IPS DF 19.7 (cell line): ENCODE results near the gene SIGLEC5.

Experiments
- DNase-seq: peaks from one replicate; pipeline ENCODE4 v3.0.0-alpha.2; 2013; ENCODE audit warnings: low read depth, low spot score

SIGLEC5 gene

DNA sequence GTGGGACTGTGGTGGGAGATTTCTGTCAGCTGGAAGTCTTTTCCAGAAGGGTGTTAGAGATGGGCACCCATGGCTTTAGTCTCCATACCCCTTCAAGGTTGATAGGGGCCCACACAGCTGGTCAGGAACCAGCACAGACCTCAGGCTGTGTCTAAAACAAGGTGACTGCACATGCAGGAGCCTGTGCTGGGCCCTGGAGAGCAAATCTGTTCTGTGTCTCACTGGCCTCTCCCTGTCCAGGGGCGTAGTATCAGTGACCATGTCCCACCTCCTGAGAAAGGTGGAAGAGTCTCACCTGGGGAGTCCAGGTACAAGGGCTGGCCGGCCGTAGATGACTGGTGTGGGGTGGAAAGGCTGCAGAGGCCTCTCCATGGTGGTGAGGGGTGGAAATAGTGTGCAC lies 39.8 kb downstream of the SIGLEC5 start:
- no peak for DNase-seq

DNA sequence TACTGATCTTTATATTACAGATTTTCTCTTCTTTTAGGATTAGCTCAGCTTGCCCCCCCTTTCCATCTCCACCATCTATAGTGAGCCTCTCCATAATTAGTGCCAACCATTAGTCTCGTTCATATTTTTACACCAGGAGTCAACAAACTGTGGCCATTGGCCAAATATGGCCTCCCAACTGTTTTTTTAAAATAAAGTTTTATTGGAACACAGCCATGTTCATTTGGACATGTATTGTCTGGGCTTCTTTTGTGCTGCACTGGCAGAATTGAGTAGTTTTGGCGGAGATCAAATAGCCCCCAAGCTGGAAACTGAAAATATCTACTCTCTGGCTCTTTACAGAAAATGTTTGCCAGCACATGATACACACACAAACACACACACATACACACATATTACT lies 40.7 kb downstream of the SIGLEC5 start:
- DNase-seq, result no peak

DNA sequence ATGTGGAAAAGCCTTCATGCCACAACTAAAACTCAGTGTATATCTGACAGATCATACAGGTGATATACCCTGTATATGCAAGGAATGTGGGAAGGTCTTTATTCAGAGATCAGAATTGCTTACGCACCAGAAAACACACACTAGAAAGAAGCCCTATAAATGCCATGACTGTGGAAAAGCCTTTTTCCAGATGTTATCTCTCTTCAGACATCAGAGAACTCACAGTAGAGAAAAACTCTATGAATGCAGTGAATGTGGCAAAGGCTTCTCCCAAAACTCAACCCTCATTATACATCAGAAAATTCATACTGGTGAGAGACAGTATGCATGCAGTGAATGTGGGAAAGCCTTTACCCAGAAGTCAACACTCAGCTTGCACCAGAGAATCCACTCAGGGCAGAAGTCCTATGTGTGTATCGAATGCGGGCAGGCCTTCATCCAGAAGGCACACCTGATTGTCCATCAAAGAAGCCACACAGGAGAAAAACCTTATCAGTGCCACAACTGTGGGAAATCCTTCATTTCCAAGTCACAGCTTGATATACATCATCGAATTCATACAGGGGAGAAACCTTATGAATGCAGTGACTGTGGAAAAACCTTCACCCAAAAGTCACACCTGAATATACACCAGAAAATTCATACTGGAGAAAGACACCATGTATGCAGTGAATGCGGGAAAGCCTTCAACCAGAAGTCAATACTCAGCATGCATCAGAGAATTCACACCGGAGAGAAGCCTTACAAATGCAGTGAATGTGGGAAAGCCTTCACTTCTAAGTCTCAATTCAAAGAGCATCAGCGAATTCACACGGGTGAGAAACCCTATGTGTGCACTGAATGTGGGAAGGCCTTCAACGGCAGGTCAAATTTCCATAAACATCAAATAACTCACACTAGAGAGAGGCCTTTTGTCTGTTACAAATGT lies 42.7 kb downstream of the SIGLEC5 start:
- DNase-seq, result no peak

DNA sequence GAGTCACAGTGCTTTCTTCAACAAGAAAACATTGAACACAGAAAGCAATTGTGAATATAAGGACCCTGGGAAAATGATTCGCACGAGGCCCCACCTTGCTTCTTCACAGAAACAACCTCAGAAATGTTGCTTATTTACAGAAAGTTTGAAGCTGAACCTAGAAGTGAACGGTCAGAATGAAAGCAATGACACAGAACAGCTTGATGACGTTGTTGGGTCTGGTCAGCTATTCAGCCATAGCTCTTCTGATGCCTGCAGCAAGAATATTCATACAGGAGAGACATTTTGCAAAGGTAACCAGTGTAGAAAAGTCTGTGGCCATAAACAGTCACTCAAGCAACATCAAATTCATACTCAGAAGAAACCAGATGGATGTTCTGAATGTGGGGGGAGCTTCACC lies 43.4 kb downstream of the SIGLEC5 start:
- no peak for DNase-seq

DNA sequence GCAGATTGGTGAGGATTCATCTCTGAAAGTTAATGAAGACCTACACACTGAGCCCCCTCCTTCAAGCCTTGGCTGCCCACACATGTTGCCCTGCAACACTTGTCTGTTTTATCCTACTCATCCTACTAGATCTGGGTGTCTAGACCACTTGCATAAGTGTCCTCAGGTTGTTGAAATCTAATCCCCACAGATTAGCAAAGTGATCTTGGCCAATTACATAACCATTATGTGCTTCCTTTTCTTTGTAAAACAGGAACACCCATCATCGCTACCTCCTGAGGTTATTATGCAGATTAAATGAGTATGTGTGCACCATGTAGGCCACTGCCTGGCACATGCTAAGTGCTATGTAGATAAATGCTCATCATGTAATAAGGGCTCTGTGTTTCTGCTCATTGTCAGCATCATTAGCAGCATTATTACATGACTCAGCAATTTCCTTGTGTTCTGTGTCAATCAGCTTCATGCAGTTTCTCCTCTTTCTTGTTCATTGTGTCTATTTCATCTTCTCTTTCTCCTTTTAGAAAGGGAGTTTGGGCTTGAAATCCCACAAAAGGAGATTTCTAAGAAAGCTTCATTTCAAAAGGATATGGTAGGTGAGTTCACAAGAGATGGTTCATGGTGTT lies 44.0 kb downstream of the SIGLEC5 start:
- no peak for DNase-seq

DNA sequence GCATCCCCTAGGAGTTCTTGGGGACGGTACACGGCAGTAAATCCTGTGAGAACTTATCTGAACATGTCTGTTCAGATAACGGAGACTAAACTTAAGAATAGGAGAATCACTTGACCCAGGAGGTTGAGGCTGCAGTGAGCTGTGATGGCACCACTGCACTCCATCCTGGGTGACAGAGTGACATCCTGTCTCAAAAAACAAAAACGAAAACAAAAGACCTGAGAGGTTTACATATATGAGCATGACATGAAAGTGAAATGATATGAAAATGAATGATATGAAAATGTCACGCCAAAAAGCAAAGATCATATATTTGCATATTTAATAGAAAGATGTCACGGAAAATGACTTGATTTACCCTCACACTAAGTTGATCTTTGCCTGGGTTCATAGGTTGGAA lies 53.4 kb downstream of the SIGLEC5 start:
- no peak for DNase-seq

DNA sequence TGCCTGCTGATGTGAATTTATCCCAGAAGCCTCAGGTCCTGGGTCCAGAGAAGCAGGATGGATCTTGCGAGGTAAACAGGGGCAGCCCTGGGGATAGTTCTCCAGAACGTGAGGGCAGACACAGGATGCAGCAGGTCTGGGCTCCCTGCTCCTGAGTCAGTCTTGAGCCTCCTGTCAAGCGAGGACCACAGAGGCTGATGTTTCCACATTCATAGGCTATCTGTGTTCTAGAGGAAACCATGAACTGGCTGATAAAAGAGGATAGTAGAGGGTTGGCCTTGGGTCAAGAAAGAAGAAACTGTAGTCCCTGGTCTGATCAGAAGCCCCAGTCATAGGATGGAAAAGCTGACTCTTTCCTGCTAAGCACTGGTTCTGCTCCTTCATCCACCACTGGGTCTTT lies 56.9 kb downstream of the SIGLEC5 start:
- DNase-seq, result no peak

DNA sequence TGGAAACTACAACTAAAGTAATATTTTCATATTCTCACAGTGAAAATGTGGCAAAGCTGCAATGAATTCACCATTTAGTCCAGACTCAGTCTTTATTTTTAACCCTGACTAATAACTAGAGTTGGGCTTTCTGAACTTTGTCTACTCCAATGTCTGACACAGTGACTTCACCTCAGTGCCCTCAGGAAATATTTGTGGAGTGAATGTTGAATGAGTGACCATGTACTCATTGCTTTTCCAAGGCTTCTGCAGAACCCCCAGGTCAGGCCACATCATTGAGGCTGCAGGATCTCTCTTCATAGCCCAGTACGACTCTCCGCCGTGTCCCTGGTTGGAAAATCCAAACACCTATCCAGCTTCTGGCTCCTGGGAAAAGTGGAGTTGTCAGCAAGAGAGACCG lies 57.3 kb downstream of the SIGLEC5 start:
- DNase-seq, result no peak

DNA sequence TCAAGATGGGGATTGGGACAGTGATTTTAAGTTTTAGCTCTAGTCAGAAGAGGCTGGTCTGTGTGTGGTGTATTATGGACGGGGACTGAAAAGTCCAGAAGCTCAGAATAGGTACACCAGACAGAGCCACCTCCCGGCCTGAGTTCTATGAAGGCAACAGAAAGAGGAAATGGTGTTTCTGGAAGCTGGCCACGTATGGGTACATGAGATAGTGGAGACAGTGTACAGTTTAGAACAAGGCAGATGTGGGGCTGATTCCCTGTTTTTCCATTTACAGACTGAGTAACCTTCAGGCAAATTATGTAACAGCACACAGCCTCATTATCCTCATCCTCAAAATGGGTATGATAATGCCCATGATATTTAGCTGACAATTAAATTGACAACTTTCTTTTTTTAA lies 57.8 kb downstream of the SIGLEC5 start:
- DNase-seq, result no peak

DNA sequence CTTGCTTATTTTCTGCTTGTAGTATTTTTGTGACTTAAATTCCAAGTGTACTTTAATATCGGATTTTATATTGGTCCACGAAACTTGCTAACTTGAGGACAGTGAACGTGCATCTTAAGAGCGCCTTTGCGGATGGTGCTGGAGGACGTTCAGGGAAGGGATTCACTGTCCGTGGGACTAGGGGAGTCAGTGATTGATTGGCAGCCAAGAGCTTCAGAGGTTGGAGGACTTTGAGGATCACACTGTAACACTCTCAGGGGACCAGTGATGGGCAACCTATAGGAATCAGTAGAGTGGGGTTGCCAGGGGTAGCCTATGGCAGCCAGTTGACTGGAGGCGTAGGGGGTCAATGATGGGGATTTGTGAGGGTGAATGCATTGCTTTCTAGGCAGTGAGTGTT lies 58.6 kb downstream of the SIGLEC5 start:
- no peak for DNase-seq

DNA sequence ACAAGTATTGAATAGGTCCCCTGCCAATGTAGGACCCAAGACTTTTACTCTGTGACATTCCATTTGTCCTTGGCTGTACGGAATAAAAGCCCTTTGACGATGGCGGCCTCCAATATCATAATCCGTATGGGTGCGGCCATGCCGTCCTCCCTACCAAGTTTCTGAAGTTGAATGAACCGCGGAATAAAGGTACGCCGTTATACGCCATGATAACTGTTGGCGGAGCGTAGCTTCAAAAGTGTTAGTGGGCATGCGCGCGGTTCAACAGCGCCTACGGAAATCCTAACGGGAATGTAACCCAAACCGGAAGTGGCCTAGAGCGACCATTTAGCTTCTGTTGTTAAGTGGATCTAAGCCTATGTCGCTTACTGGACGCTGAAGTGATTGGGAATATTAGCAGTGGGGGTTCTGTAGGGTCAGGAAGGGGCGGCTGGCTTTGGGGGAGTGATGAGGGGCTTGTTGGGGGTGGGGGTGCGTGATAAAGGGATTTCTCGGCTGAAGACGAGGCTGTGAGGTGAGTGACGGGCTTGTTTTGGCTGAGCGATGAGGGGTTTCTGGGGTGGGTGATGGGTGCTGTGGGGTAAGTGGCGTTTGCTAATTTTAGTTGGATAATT lies 59.1 kb downstream of the SIGLEC5 start, which contains the start of gene ZNF175:
Gene ZNF175, plus strand, starts transcription at position 322 of the 614 bp plus-strand sequence. CDS start 2,047 bp downstream, outside the sequence.
- DNase-seq, result peak; percentile 94

DNA sequence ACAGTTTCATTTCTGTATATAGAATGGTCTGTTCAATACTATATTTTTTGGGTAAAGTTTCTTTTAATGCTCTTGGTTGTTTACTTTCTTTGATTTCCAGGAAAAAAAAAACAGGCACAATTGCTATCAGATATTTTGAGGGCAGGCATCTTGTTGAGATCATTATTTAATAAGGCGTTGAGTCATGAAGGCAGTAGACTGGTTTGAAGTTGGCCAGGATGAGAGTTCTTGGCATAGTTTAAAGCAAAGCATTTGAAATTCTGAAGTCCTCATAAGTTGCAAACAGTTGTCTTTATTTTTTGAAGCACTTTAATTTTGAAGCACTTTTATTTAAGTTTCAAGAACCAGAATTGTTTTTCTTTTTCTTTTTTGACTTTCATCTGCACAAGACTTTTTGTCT lies 61.7 kb downstream of the SIGLEC5 start:
- DNase-seq, result no peak

DNA sequence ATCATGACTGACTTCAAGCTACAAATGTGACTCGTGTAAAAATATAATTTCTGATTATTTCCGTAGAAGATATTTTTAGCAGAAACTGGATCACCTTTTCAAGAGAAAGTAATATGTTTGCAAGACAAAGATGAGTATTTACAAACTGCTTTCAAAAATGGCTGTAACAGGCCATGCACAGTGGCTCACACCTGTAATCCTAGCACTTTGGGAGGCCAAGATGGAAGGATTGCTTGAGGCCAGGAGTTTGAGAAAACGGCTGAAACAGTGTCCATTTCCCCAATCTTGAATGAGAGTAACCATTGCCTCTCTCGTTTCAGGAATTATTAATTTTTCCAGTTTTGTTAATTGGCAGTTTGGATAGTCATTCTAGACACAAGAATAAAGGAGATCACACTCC lies 62.6 kb downstream of the SIGLEC5 start:
- DNase-seq, result no peak

DNA sequence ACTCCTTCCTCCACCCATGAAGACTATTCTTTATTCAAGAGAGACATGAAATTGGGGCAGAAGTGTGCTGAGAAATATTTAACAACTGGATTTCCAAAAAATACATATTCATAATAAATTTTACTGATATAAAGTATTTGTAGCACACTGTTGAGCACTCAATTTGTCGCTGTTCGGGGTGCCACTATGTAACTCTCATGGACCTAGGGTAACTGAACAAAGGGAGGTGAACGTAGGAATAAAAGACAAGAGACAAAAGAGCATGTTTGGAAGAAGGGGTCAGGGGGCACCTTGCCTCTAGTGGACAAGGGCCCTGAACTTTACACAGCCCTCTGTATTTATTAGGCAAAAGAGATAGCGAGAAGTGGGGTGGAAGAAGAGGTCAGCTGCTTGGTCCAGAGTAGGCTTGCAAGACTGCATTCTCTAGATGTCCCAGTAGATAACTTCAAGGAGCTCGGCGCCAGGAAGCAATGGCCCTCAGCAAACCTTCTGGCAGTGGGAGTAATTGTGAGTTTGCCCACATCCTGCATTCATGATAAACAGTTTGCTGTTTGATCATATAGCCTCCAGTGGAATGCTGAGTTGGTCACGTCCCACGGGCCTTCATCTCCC lies 63.6 kb downstream of the SIGLEC5 start:
- no peak for DNase-seq

DNA sequence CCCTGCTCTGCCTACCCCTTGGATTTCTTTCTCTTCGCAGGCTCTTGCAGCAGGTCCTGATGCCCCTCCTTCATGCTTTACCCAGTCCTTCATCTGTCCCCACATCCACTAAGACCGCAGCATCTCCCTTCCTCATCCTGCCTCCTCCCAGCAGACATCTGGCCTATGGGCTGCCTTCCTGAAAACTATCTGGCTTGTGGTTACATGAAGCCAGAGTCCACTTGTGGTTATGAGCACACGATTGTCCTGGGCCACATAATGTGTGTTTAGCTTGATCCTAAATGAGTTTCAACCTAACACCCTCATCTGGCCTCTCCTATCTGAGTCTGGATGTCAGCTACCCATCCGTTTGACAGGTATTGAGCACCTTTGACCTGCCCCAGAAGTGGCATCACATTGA lies 64.6 kb downstream of the SIGLEC5 start:
- DNase-seq, result no peak

DNA sequence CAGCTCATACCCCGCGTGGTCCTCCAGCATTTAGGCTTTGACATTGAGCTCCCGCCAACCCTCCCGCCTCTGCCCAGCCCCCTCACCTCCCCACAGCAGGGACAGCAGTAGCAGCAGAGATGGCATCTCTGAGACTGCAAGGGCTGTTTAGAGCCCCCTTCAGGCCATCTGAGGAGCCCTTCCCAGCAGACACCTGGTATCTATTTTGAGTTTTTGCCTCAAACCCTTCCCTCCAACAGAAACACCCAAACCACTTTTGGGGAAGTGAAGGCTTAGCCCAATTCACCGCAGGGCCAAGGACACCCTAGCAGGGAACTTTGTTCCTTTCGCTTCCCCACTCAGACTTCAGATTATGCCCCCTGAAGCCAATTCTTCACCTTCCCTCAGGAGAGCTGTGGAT lies 65.4 kb downstream of the SIGLEC5 start:
- peak; percentile 20 for DNase-seq
